H9 (cell line): Measurements from ENCODE around the gene ABLIM3. TPM values are rescaled to one million over a fixed set of nuclear protein-coding genes. Genes with fewer than 3 reads are reported as not detected.

Experiments
- DNase-seq: peaks from one replicate; pipeline ENCODE4 v3.0.0-alpha.2; 2017
- H2AFZ ChIP-seq: one replicate; pipeline ENCODE4 v1.6.1; 2013; ENCODE audit warnings: mild to moderate bottlenecking, low read length, control low read depth, moderate library complexity
- H2AK5ac ChIP-seq: 2 replicates; pipeline ENCODE4 v1.6.1; 2013; ENCODE audit warnings: low read length, control low read depth, mixed read lengths; ENCODE audit not compliant: insufficient read length
- H2BK120ac ChIP-seq: one replicate; pipeline ENCODE4 v1.6.1; 2013; ENCODE audit warnings: low read depth, mild to moderate bottlenecking, low read length, control low read depth, inconsistent platforms; ENCODE audit not compliant: poor library complexity, severe bottlenecking
- H2BK12ac ChIP-seq: 2 replicates; pipeline ENCODE4 v1.6.1; 2013; ENCODE audit warnings: low read length, control low read depth, mixed read lengths, low read depth; ENCODE audit not compliant: insufficient read length
- H2BK15ac ChIP-seq: 2 replicates; pipeline ENCODE4 v1.6.1; 2013; ENCODE audit warnings: low read depth, low read length, control low read depth
- H2BK20ac ChIP-seq: one replicate; pipeline ENCODE4 v1.6.1; 2013; ENCODE audit warnings: low read depth, mild to moderate bottlenecking, low read length, control low read depth, inconsistent platforms; ENCODE audit not compliant: poor library complexity, severe bottlenecking
- H2BK5ac ChIP-seq: 2 replicates; pipeline ENCODE4 v1.6.1; 2013; ENCODE audit warnings: low read length, control low read depth, mixed read lengths; ENCODE audit not compliant: insufficient read length
- H3K14ac ChIP-seq: 2 replicates; pipeline ENCODE4 v1.6.1; 2013; ENCODE audit warnings: low read length, control low read depth; ENCODE audit not compliant: insufficient read depth
- H3K18ac ChIP-seq: 2 replicates; pipeline ENCODE4 v1.6.1; 2013; ENCODE audit warnings: low read depth, mild to moderate bottlenecking, mixed read lengths, low read length, control low read depth; ENCODE audit not compliant: insufficient read length
- H3K23ac ChIP-seq: 2 replicates; pipeline ENCODE4 v1.6.1; 2013; ENCODE audit warnings: low read length, control low read depth, mixed read lengths, low read depth; ENCODE audit not compliant: insufficient read length
- H3K23me2 ChIP-seq: 2 replicates; pipeline ENCODE4 v1.6.1; 2013; ENCODE audit warnings: low read depth, mild to moderate bottlenecking, mixed read lengths, low read length, control low read depth; ENCODE audit not compliant: insufficient read length, poor library complexity, severe bottlenecking
- H3K27ac ChIP-seq: 2 replicates; pipeline ENCODE4 v1.5.1; 2013; ENCODE audit warnings: low read length, control low read depth, mixed read lengths, low read depth; ENCODE audit not compliant: insufficient read length
- H3K27me3 ChIP-seq: 2 replicates; pipeline ENCODE4 v1.6.1; 2013; ENCODE audit warnings: low read length, control low read depth, inconsistent platforms; ENCODE audit not compliant: insufficient read depth
- H3K4ac ChIP-seq: 2 replicates; pipeline ENCODE4 v1.6.1; 2013; ENCODE audit warnings: low read depth, mild to moderate bottlenecking, control low read depth, inconsistent platforms, low read length, moderate library complexity
- H3K4me1 ChIP-seq: 2 replicates; pipeline ENCODE4 v1.6.1; 2013; ENCODE audit warnings: low read length, control low read depth, inconsistent platforms; ENCODE audit not compliant: insufficient read depth
- H3K4me2 ChIP-seq: 2 replicates; pipeline ENCODE4 v1.6.1; 2013; ENCODE audit warnings: low read length, control low read depth, mixed read lengths; ENCODE audit not compliant: insufficient read length, insufficient read depth
- H3K56ac ChIP-seq: 2 replicates; pipeline ENCODE4 v1.6.1; 2013; ENCODE audit warnings: low read depth, mild to moderate bottlenecking, mixed read lengths, low read length, control low read depth; ENCODE audit not compliant: insufficient read length
- H3K79me1 ChIP-seq: 2 replicates; pipeline ENCODE4 v1.6.1; 2013; ENCODE audit warnings: low read depth, mild to moderate bottlenecking, moderate library complexity, low read length, control low read depth, inconsistent platforms; ENCODE audit not compliant: insufficient read depth, poor library complexity, severe bottlenecking
- H3K79me2 ChIP-seq: 2 replicates; pipeline ENCODE4 v1.6.1; 2013; ENCODE audit warnings: low read length, control low read depth, inconsistent platforms; ENCODE audit not compliant: insufficient read depth
- H3K9ac ChIP-seq: 2 replicates; pipeline ENCODE4 v1.6.1; 2013; ENCODE audit warnings: low read length, control low read depth, mixed read lengths; ENCODE audit not compliant: insufficient read length; ENCODE audit errors: extremely low read depth
- H3K9me3 ChIP-seq: one replicate; pipeline ENCODE4 v1.6.1; 2013; ENCODE audit warnings: low read depth, low read length, inconsistent platforms; ENCODE audit not compliant: control insufficient read depth
- H3T11ph ChIP-seq: one replicate; pipeline ENCODE4 v1.6.1; 2013; ENCODE audit warnings: mild to moderate bottlenecking, low read length, control low read depth, inconsistent platforms
- H4K20me1 ChIP-seq: one replicate; pipeline ENCODE4 v1.6.1; 2013; ENCODE audit not compliant: control insufficient read depth, insufficient read length, insufficient read depth
- H4K5ac ChIP-seq: 2 replicates; pipeline ENCODE4 v1.6.1; 2013; ENCODE audit warnings: low read depth, mild to moderate bottlenecking, mixed read lengths, low read length, control low read depth; ENCODE audit not compliant: insufficient read length
- H4K8ac ChIP-seq: replicated peaks from 2 replicates; pipeline ENCODE4 v1.6.1; 2013; ENCODE audit warnings: low read length, control low read depth, mixed read lengths, low read depth; ENCODE audit not compliant: insufficient read length
- H4K91ac ChIP-seq: 2 replicates; pipeline ENCODE4 v1.6.1; 2013; ENCODE audit warnings: low read depth, mild to moderate bottlenecking, moderate library complexity, mixed read lengths, low read length, control low read depth; ENCODE audit not compliant: insufficient read length
- H3K27ac Mint-ChIP-seq, 3 experiments: 2 replicates in 2 of 3; 3 replicates in 1 of 3; pipeline ENCODE4 v1.8.0; 2020 to 2021; ENCODE audit warnings: mixed read lengths in 3 of 3, mild to moderate bottlenecking in 1 of 3, moderate library complexity in 1 of 3
- H3K27me3 Mint-ChIP-seq: 2 replicates; pipeline ENCODE4 v1.8.0; 2021; ENCODE audit warnings: low read depth, mild to moderate bottlenecking, moderate library complexity, mixed read lengths
- H3K36me3 Mint-ChIP-seq, 3 experiments: 2 replicates in 2 of 3; 3 replicates in 1 of 3; pipeline ENCODE4 v1.8.0; 2020 to 2021; ENCODE audit warnings: low read depth in 3 of 3, mixed read lengths in 3 of 3; ENCODE audit not compliant: insufficient read depth in 1 of 3
- H3K4me1 Mint-ChIP-seq, 2 experiments: 2 replicates each; pipeline ENCODE4 v1.8.0; 2020; ENCODE audit warnings: mixed read lengths in 2 of 2
- H3K4me3 Mint-ChIP-seq, 2 experiments: 2 replicates in 1 of 2; 3 replicates in 1 of 2; pipeline ENCODE4 v1.8.0; 2020 to 2021; ENCODE audit warnings: mild to moderate bottlenecking in 2 of 2, mixed read lengths in 2 of 2, moderate library complexity in 1 of 2
- H3K9me3 Mint-ChIP-seq, 2 experiments: 2 replicates in 1 of 2; 3 replicates in 1 of 2; pipeline ENCODE4 v1.8.0; 2020; ENCODE audit warnings: mild to moderate bottlenecking in 2 of 2, mixed read lengths in 2 of 2, moderate library complexity in 1 of 2
- WGBS: extraction: QIAGEN DNeasy Blood & Tissue Kit; methylation state at CpG from one replicate; pipeline ENCODE4 v1.1.7; 2013; ENCODE audit warnings: missing lambda C conversion rate, low lambda C conversion rate, mixed read lengths; ENCODE audit not compliant: insufficient read length; ENCODE audit errors: extremely low coverage; 5-methylcytosine and 5-hydroxymethylcytosine counted together
- total RNA-seq: library from RNA; stranded (reverse); gene quantifications from 2 replicates; pipeline ENCODE4 v1.2.1, GENCODE V29; 2021
- TF ChIP-seq, protein P1 (sequence below): fragments of 200-600 bp; sonication (generic); conservative IDR thresholded peaks from 3 replicates; pipeline ENCODE4 v1.8.0; 2021; ENCODE audit warnings: antibody characterized with exemption, mild to moderate bottlenecking

ABLIM3 gene
- total RNA-seq, 1 experiment from 2014 or later, result 0.20 TPM

DNA sequence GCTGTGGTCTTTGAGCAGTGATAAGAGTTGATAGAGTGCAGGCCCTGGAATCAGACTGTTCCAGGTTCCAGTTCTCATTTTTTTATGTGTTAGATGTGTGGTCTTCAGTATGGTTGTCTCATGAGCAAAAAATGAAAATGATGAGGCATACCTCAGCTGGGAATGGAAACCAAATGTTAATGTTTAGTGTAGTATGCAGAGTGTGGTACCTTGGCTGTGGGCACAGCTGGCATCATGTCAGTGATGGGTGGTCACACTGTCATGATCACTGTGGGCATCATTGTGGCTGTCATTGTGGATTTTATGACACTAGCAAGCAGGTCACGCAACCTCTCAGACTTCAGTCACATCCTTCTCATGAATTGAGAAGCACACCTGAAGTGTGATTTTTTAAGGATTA is 6.4 kb downstream of the ABLIM3 start:
- H2BK12ac ChIP-seq, result no peak overlapping the region
- no peak overlapping the region for H2AK5ac ChIP-seq
- Mint-ChIP-seq H3K9me3 (peaks cover 0 to 3% of the 10 kb centered on the region in 2 experiments; a peak in 1 of 5 replicates), H3K27me3 (peaks cover 13% of the 10 kb centered on the region), H3K4me1 (peaks cover 5 to 8% of the 10 kb centered on the region in 2 experiments; a peak in 3 of 4 replicates), H3K36me3 (no peaks in the 10 kb centered on the region), H3K4me3 (no peak overlapping the region), H3K27ac (no peak overlapping the region)
- H2BK120ac ChIP-seq, result no peak overlapping the region
- no peaks in the 10 kb centered on the region; the same call in 1 of the 2 replicates for H3K4me1 ChIP-seq
- TF ChIP-seq, protein P1, sequence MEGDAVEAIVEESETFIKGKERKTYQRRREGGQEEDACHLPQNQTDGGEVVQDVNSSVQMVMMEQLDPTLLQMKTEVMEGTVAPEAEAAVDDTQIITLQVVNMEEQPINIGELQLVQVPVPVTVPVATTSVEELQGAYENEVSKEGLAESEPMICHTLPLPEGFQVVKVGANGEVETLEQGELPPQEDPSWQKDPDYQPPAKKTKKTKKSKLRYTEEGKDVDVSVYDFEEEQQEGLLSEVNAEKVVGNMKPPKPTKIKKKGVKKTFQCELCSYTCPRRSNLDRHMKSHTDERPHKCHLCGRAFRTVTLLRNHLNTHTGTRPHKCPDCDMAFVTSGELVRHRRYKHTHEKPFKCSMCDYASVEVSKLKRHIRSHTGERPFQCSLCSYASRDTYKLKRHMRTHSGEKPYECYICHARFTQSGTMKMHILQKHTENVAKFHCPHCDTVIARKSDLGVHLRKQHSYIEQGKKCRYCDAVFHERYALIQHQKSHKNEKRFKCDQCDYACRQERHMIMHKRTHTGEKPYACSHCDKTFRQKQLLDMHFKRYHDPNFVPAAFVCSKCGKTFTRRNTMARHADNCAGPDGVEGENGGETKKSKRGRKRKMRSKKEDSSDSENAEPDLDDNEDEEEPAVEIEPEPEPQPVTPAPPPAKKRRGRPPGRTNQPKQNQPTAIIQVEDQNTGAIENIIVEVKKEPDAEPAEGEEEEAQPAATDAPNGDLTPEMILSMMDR, result no peak
- no peaks in the 10 kb centered on the region for H3K23me2 ChIP-seq
- H2BK20ac ChIP-seq, result no peak overlapping the region
- no peak overlapping the region for H2AFZ ChIP-seq
- no peak overlapping the region for H3K56ac ChIP-seq
- H4K8ac ChIP-seq, result no peak overlapping the region
- H3K79me1 ChIP-seq, result no peaks in the 10 kb centered on the region
- H4K20me1 ChIP-seq, result no peaks in the 10 kb centered on the region
- no peak for DNase-seq
- no peaks in the 10 kb centered on the region for H3K9me3 ChIP-seq
- H2BK15ac ChIP-seq, result no peak overlapping the region
- no peak overlapping the region for H3K4me2 ChIP-seq
- no peak overlapping the region for H3K27ac ChIP-seq
- H3K9ac ChIP-seq, result no peak overlapping the region
- no peak overlapping the region for H4K5ac ChIP-seq
- H3K79me2 ChIP-seq, result no peaks in the 10 kb centered on the region
- no peaks in the 10 kb centered on the region for H3K27me3 ChIP-seq
- no peak overlapping the region for H3K4ac ChIP-seq
- H3T11ph ChIP-seq, result no peak overlapping the region
- WGBS, result no CpG with 5 or more reads among the region's 1 CpG
- H3K14ac ChIP-seq, result no peak overlapping the region
- no peak overlapping the region for H4K91ac ChIP-seq
- no peak overlapping the region for H3K18ac ChIP-seq
- no peak overlapping the region for H2BK5ac ChIP-seq
- no peak overlapping the region for H3K23ac ChIP-seq
